ENCODE data around the gene CCDC85A.

Gene CCDC85A

GRCh38 chr2:56199492-56199891, 15.7 kb downstream of the CCDC85A start:
- Histone ChIP-seq H3K27me3 (replicated peaks; ENCODE audit: insufficient read depth, low read length) (no peaks in the 10 kb centered on the region), H3K79me2 (ENCODE audit: low read length) (no peaks in the 10 kb centered on the region), H2AFZ (ENCODE audit: low read length) (no peak overlapping the region), H3K9me2 (replicated peaks; ENCODE audit: insufficient read depth, low read length) (no peaks in the 10 kb centered on the region), H3K9ac (ENCODE audit: low read length) (no peak overlapping the region), H3K36me3 (replicated peaks; ENCODE audit: insufficient read depth, low read length) (no peaks in the 10 kb centered on the region), H3K4me3 (ENCODE audit: low read length) (no peak overlapping the region), H3K27ac (ENCODE audit: low read length) (no peak overlapping the region), H3F3A (ENCODE audit: insufficient read depth, low read length) (no peaks in the 10 kb centered on the region), H3K9me3 (replicated peaks; ENCODE audit: insufficient read depth, low read length) (no peaks in the 10 kb centered on the region), H3K4me2 (ENCODE audit: low read depth, low read length) (no peak overlapping the region), H3K4me1 (ENCODE audit: low read length) (no peaks in the 10 kb centered on the region), H4K20me1 (ENCODE audit: insufficient read depth, low read length) (no peaks in the 10 kb centered on the region)
- no peak for DNase-seq
- TF ChIP-seq EZH2 (optimal IDR thresholded peaks at IDR 0.05; ENCODE audit: low read depth, low read length) (no peak), EZH2phosphoT487 (IDR thresholded peaks at IDR 0.05; ENCODE audit: low read length) (no peak), CTCF (IDR thresholded peaks at IDR 0.05; ENCODE audit: low read length) (no peak)

- Histone ChIP-seq H3K4me2 (ENCODE audit: low read depth, low read length) (no peak overlapping the region), H3K9me3 (replicated peaks; ENCODE audit: insufficient read depth, low read length) (no peaks in the 10 kb centered on the region), H3K4me1 (ENCODE audit: low read length) (no peaks in the 10 kb centered on the region), H2AFZ (ENCODE audit: low read length) (no peak overlapping the region), H4K20me1 (ENCODE audit: insufficient read depth, low read length) (no peaks in the 10 kb centered on the region), H3K9ac (ENCODE audit: low read length) (no peak overlapping the region), H3K9me2 (replicated peaks; ENCODE audit: insufficient read depth, low read length) (no peaks in the 10 kb centered on the region), H3K4me3 (ENCODE audit: low read length) (no peak overlapping the region), H3F3A (ENCODE audit: insufficient read depth, low read length) (no peaks in the 10 kb centered on the region), H3K27ac (ENCODE audit: low read length) (no peak overlapping the region), H3K79me2 (ENCODE audit: low read length) (no peaks in the 10 kb centered on the region), H3K27me3 (replicated peaks; ENCODE audit: insufficient read depth, low read length) (no peaks in the 10 kb centered on the region), H3K36me3 (replicated peaks; ENCODE audit: insufficient read depth, low read length) (no peaks in the 10 kb centered on the region)
- TF ChIP-seq CTCF (IDR thresholded peaks at IDR 0.05; ENCODE audit: low read length) (no peak), EZH2phosphoT487 (IDR thresholded peaks at IDR 0.05; ENCODE audit: low read length) (no peak), EZH2 (optimal IDR thresholded peaks at IDR 0.05; ENCODE audit: low read depth, low read length) (no peak)
- DNase-seq = no peak
These were observed 18.8 kb downstream of the CCDC85A start for GRCh38 chr2:56202381-56203121.

DNA sequence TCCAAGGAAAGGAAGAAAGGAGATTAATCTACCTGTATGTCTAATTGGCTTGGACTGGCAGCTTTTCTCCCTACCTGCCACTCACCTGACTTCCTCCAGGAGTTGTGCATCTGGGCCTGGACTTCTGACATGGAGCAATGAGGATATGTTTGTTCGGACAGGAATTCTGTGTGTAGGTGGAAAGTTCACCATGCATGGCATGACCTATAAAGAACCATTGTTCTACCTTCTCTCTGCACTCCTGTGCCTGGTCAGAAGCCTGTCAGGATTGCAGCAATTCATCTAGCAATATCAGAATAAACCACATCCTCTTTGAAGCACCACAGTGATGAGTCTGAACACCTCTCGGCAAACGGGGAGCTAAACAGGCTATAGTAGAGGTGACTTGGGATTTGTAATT, 20.8 kb downstream of the CCDC85A start:
- Histone ChIP-seq H3K27ac (ENCODE audit: low read length) (no peak overlapping the region), H3K4me2 (ENCODE audit: low read depth, low read length) (no peak overlapping the region), H3K9ac (ENCODE audit: low read length) (no peak overlapping the region), H3K4me1 (ENCODE audit: low read length) (no peaks in the 10 kb centered on the region), H3K9me3 (replicated peaks; ENCODE audit: insufficient read depth, low read length) (no peaks in the 10 kb centered on the region), H3F3A (ENCODE audit: insufficient read depth, low read length) (no peaks in the 10 kb centered on the region), H3K79me2 (ENCODE audit: low read length) (no peaks in the 10 kb centered on the region), H3K27me3 (replicated peaks; ENCODE audit: insufficient read depth, low read length) (no peaks in the 10 kb centered on the region), H3K36me3 (replicated peaks; ENCODE audit: insufficient read depth, low read length) (no peaks in the 10 kb centered on the region), H3K4me3 (ENCODE audit: low read length) (no peak overlapping the region), H4K20me1 (ENCODE audit: insufficient read depth, low read length) (no peaks in the 10 kb centered on the region), H3K9me2 (replicated peaks; ENCODE audit: insufficient read depth, low read length) (no peaks in the 10 kb centered on the region), H2AFZ (ENCODE audit: low read length) (no peak overlapping the region)
- TF ChIP-seq CTCF (IDR thresholded peaks at IDR 0.05; ENCODE audit: low read length) (no peak), EZH2phosphoT487 (IDR thresholded peaks at IDR 0.05; ENCODE audit: low read length) (no peak), EZH2 (optimal IDR thresholded peaks at IDR 0.05; ENCODE audit: low read depth, low read length) (no peak)
- no peak for DNase-seq

Data from MM.1S (cell line).